C4-2B (cell line): ENCODE measurements around the gene PPARD.

Experiments used
- ZFX ChIP-seq: fragments of 450-650 bp; IDR thresholded peaks from 2 replicates; pipeline ENCODE4 v1.6.1; 2017
- TF ChIP-seq, protein P1 (sequence below): fragments of 450-650 bp; conservative IDR thresholded peaks from 2 replicates; pipeline ENCODE4 v1.5.1; 2017; ENCODE audit warnings: mild to moderate bottlenecking

DNA sequence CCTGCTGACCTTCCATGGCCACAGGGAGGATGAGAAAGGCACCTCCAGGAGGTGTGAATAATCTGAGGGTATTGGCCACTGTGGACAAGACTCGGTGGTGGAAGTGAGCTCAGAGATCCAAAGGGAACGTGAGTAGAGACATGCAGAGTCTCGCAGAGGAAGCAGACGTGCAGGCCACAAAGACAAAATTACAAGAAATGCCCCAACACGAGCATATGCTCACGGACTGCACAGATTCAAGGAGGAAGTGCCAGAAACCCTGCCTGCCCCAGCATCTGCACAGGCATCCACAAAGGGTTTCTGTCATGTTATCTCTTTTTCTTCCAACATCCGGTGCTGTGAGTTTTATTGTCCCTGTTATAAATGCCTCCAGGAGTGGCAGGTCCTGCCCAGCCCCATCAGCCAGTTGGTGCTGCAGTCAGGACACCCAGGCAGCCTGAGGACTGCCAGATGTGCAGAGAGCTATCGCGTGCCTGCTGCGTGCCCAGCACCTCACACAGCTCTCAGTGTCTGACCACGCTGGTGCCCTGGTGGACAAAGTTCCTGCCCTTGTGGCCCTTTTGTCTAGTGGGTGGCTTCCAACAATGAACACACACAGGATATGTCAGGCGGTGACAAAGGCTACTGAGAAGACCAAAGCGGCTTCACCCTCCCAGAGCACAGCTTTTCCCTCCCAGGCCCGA is 75.8 kb downstream of the PPARD start:
- TF ChIP-seq, protein P1, sequence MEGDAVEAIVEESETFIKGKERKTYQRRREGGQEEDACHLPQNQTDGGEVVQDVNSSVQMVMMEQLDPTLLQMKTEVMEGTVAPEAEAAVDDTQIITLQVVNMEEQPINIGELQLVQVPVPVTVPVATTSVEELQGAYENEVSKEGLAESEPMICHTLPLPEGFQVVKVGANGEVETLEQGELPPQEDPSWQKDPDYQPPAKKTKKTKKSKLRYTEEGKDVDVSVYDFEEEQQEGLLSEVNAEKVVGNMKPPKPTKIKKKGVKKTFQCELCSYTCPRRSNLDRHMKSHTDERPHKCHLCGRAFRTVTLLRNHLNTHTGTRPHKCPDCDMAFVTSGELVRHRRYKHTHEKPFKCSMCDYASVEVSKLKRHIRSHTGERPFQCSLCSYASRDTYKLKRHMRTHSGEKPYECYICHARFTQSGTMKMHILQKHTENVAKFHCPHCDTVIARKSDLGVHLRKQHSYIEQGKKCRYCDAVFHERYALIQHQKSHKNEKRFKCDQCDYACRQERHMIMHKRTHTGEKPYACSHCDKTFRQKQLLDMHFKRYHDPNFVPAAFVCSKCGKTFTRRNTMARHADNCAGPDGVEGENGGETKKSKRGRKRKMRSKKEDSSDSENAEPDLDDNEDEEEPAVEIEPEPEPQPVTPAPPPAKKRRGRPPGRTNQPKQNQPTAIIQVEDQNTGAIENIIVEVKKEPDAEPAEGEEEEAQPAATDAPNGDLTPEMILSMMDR: no peak
- TF ChIP-seq ZFX: no peak
